Activated CD4-positive, alpha-beta T cell treated with anti-CD3 and anti-CD28 coated beads for 36 hours (primary cell): ENCODE data around the gene RAB31. TPM values are rescaled to one million over a fixed set of nuclear protein-coding genes. Genes with fewer than 3 reads are reported as not detected.
A peak's percentile ranks its signal among the peaks of the same experiment; 100 is the strongest.

ENCODE experiments used
- ATAC-seq: fragments of 200-7000 bp; cut with Tn5 transposase; one replicate; pipeline ENCODE4 v1.10.0; 2021; ENCODE audit warnings: mild to moderate bottlenecking, moderate library complexity
- CTCF ChIA-PET: fragments of 350-600 bp; sonication (Branson Sonifier 250); formaldehyde crosslinking; loops from one replicate; lab custom pipeline; 2021; ENCODE audit warnings: antibody characterized with exemption; lab: Charles Lee
- POLR2A ChIA-PET: fragments of 350-600 bp; sonication (Branson Sonifier 250); formaldehyde crosslinking; loops from one replicate; lab custom pipeline; 2021; ENCODE audit warnings: antibody characterized with exemption, inconsistent platforms; lab: Charles Lee
- DNase-seq: peaks from one replicate; pipeline ENCODE4 v3.0.0-alpha.2; 2020
- H3K27ac Mint-ChIP-seq: one replicate; pipeline ENCODE4 v1.8.0; 2021; ENCODE audit warnings: mixed read lengths
- H3K27me3 Mint-ChIP-seq: one replicate; pipeline ENCODE4 v1.8.0; 2021; ENCODE audit warnings: mixed read lengths
- H3K36me3 Mint-ChIP-seq: one replicate; pipeline ENCODE4 v1.8.0; 2021; ENCODE audit warnings: low read depth, mixed read lengths
- H3K4me1 Mint-ChIP-seq: one replicate; pipeline ENCODE4 v1.8.0; 2021; ENCODE audit warnings: mixed read lengths
- H3K4me3 Mint-ChIP-seq: one replicate; pipeline ENCODE4 v1.8.0; 2021; ENCODE audit warnings: mild to moderate bottlenecking, moderate library complexity, mixed read lengths
- H3K9me3 Mint-ChIP-seq: one replicate; pipeline ENCODE4 v1.8.0; 2021; ENCODE audit warnings: low read depth, mixed read lengths
- intact Hi-C, 2 experiments: fragments of 100-400 bp; cut with DNase I in 1 of 2; cut with micrococcal nuclease in 1 of 2; formaldehyde crosslinking; loops; one replicate each; pipeline versions ENCODE4 v1.14.2 to v1.15.1; 2022 to 2024; cut with DNase I, micrococcal nuclease
- total RNA-seq, 2 experiments: library from RNA; stranded (reverse); gene quantifications; one replicate each; pipeline ENCODE4 v1.2.3, GENCODE V29; 2021

RAB31 gene
- total RNA-seq, 2 experiments from 2014 or later: 0.48 to 1.8 TPM

GRCh38 chr18:9706081-9706935 lies 1.8 kb upstream of the RAB31 start:
- Mint-ChIP-seq H3K4me1 (peaks cover 40% of the 10 kb centered on the region), H3K27me3 (peaks cover 62% of the 10 kb centered on the region), H3K4me3 (no peak overlapping the region), H3K9me3 (no peaks in the 10 kb centered on the region), H3K27ac (no peak overlapping the region), H3K36me3 (no peaks in the 10 kb centered on the region)
- no peak for DNase-seq
- ChIA-PET CTCF (no interaction called here), POLR2A (interaction anchor here (0.6 kb wide), 1 partner anchor 193 kb away, joined by 4 read pairs; no protein-coding TSS in a partner anchor)
- intact Hi-C loops: loop anchor here in 1 of 2 experiments (5.0 to 10.0 kb wide), 2 partner anchors 211 to 372 kb away; partner anchors contain the start of gene TWSG1
- ATAC-seq: no peak

GRCh38 chr18:9707381-9708056 lies 582 bp upstream of the RAB31 start:
- DNase-seq: no peak
- Mint-ChIP-seq H3K4me3 (peak overlapping the region; percentile 39), H3K4me1 (peaks cover 42% of the 10 kb centered on the region), H3K9me3 (no peaks in the 10 kb centered on the region), H3K27ac (no peak overlapping the region), H3K27me3 (peaks cover 69% of the 10 kb centered on the region), H3K36me3 (no peaks in the 10 kb centered on the region)
- ChIA-PET POLR2A (no interaction called here), CTCF (no interaction called here)
- no peak for ATAC-seq
- intact Hi-C loops: loop anchor here in 1 of 2 experiments (2.0 to 10.0 kb wide), 3 partner anchors 93 to 373 kb away; partner anchors contain the start of genes PPP4R1 and TWSG1

DNA sequence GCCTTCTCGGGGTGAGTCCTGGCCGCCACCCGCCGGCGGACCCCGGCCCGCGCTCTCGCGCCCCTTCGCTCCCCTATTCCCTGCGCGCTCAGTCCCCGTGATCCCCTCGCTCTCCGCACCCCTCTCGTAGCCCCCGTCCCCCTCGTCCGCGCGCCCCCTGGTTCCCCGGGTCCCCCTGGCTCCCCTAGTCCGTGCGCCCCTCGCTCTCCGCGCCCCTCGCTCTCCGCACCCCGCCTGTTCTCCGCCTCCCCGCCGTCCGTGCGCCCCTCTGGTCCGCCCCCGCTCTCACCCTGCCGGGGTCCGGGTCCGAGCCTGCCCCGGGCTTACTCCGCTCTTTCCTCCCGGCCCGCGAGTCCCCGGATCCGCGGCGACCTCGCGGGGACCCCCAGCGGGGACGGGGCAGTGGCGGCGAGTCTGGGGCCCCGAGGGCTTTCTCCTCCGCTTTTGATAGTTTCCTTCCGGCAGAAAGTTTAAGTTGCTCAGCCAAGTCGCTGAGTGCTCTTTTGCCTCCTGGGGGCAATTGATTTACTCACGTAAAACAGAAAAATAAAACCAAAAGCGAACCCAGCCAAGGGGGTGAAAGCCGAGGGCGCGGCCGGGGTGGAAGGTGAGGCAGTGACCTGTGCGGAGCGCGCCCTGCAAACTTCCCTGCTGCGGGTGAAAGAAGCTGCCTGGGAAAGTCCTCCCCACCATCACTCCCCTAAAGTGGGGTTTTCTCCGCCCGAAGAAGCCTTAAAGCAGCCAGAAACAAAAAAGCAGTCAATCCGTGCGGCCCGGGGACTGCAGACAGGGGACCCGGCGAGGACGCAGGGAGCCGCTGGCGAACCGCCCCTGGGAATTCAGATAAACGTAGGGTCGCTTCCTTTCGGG lies 568 bp downstream of the RAB31 start:
- intact Hi-C loops: loop anchor here in 1 of 2 experiments (2.0 to 10.0 kb wide), 3 partner anchors 94 to 374 kb away; partner anchors contain the start of genes PPP4R1 and TWSG1
- CTCF ChIA-PET: no interaction called here
- peak; percentile 8 for ATAC-seq

GRCh38 chr18:9709304-9709877 lies 1.3 kb downstream of the RAB31 start:
- ChIA-PET POLR2A (no interaction called here), CTCF (no interaction called here)
- no peak for DNase-seq
- Mint-ChIP-seq H3K4me1 (peaks cover 35% of the 10 kb centered on the region), H3K4me3 (peak overlapping the region; percentile 76), H3K27ac (no peak overlapping the region), H3K27me3 (peaks cover 73% of the 10 kb centered on the region), H3K36me3 (no peaks in the 10 kb centered on the region), H3K9me3 (no peaks in the 10 kb centered on the region)
- intact Hi-C loops: loop anchor here in 1 of 2 experiments (2.0 to 10.0 kb wide), 3 partner anchors 95 to 375 kb away; partner anchors contain the start of genes PPP4R1 and TWSG1
- ATAC-seq: no peak

More for the DNA sequence above, 568 bp downstream of the RAB31 start:
- H3K36me3 Mint-ChIP-seq: no peaks in the 10 kb centered on the region
- POLR2A ChIA-PET: no interaction called here
- H3K27me3 Mint-ChIP-seq: peaks cover 75% of the 10 kb centered on the region
- no peaks in the 10 kb centered on the region for H3K9me3 Mint-ChIP-seq
- H3K27ac Mint-ChIP-seq: no peak overlapping the region
- peak overlapping the region; percentile 76 for H3K4me3 Mint-ChIP-seq
- peak; percentile 42 for DNase-seq
- H3K4me1 Mint-ChIP-seq: peaks cover 42% of the 10 kb centered on the region

DNA sequence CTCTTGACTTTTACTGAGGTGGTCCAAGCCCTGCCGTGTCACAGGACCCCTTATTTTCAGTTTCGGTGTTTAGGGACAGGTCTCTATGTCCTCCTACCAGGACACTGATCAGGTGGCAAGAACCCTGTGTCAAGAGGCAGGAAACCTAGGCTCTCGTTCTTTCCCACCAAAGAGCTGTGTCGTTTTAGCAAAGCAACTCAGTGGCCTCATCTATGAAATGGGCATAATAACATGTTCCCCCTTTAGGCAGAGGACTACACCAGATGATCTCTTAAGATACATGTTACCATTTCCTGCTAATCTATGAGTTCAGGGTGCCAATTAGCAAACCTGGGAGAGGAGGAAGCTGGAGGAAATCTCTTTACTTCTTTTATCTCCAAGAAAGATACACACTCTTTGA lies 1.9 kb downstream of the RAB31 start:
- H3K9me3 Mint-ChIP-seq: no peaks in the 10 kb centered on the region
- POLR2A ChIA-PET: interaction anchor here (0.8 kb wide), 1 partner anchor 11 kb away, joined by 3 read pairs; no protein-coding TSS in a partner anchor
- CTCF ChIA-PET: no interaction called here
- H3K4me3 Mint-ChIP-seq: no peak overlapping the region
- intact Hi-C loops: loop anchor here in 1 of 2 experiments (2.0 kb wide), 1 partner anchor 567 kb away; no protein-coding TSS in a partner anchor
- H3K27me3 Mint-ChIP-seq: peaks cover 78% of the 10 kb centered on the region
- no peaks in the 10 kb centered on the region for H3K36me3 Mint-ChIP-seq
- ATAC-seq: no peak
- no peak overlapping the region for H3K27ac Mint-ChIP-seq
- H3K4me1 Mint-ChIP-seq: peaks cover 31% of the 10 kb centered on the region
- no peak for DNase-seq

DNA sequence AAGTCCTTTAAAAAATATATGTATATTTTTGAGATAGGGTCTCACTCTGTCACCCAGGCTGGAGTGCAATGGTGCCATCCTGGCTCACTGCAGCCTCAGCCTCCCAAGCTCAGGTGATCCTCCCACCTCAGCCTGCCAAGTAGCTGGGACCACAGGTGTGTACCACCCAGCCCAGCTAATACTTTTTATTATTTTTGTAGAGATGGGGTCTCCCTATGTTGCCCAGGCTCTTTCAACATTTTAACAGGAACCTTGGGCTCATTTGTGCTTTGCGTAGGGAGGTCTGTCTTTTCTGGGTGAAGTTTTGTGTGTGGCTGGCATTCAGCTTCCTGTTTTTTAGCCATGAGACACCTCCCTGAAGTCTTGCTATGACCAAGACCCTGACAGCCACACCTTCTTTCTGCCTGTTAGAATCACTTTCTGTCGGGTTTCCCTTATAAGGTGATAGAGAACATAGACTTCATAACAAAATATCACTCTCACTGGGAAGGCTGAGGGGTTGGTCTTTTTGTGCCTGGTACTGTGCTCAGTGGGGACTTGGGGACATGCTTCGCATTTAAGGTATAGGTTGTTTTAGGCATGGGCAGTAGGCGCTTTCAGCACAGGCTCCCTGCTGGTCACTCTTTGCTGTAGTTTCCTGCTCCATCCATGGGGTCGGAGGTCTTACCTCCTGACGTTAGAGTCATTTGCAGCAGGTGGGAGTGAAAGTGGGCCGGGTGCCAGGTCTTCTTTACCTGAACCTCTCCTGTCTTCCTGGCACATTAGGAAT lies 3.4 kb downstream of the RAB31 start:
- intact Hi-C loops: loop anchor here in 1 of 2 experiments (2.0 kb wide), 1 partner anchor 569 kb away; no protein-coding TSS in a partner anchor
- peak; percentile 51 for DNase-seq
- POLR2A ChIA-PET: no interaction called here

GRCh38 chr18:9712130-9712577 lies 4.1 kb downstream of the RAB31 start:
- DNase-seq (no peak), ATAC-seq (no peak)
- H3K4me3 Mint-ChIP-seq: no peak overlapping the region
- H3K36me3 Mint-ChIP-seq: no peaks in the 10 kb centered on the region
- peaks cover 69% of the 10 kb centered on the region for H3K27me3 Mint-ChIP-seq
- H3K9me3 Mint-ChIP-seq: no peaks in the 10 kb centered on the region
- no peak overlapping the region for H3K27ac Mint-ChIP-seq
- intact Hi-C loops: no loop called here
- ChIA-PET POLR2A (no interaction called here), CTCF (interaction anchor here (0.7 kb wide), 1 partner anchor 66 kb away, joined by 3 read pairs; no protein-coding TSS in a partner anchor)
- peaks cover 31% of the 10 kb centered on the region for H3K4me1 Mint-ChIP-seq

More for the DNA sequence above, 3.4 kb downstream of the RAB31 start:
- ATAC-seq: peak; percentile 89
- Mint-ChIP-seq H3K27me3 (peaks cover 73% of the 10 kb centered on the region), H3K9me3 (no peaks in the 10 kb centered on the region), H3K4me1 (peaks cover 31% of the 10 kb centered on the region), H3K36me3 (no peaks in the 10 kb centered on the region), H3K4me3 (no peak overlapping the region), H3K27ac (no peak overlapping the region)
- CTCF ChIA-PET: interaction anchor here (0.7 kb wide), 1 partner anchor 67 kb away, joined by 3 read pairs; no protein-coding TSS in a partner anchor

DNA sequence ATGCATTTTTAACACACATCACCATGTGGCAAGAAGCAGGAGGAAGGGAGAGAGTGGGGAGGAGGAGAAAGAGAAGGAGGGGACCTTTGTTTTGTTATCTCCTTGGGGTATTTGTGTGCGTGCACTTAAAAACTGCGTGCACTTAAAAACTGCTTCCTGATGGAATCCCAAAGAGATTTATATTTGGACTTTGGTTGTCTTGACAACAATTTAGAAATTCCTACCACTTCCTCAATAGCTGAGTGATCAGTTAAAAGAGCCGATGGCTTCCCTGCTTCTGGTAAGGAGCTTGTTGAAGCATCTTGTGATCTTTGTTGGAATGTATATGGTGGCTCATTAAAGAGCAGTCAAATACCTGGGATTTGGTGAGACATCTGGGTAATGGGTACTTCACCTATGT lies 4.5 kb downstream of the RAB31 start:
- Mint-ChIP-seq H3K27ac (no peak overlapping the region), H3K36me3 (no peaks in the 10 kb centered on the region), H3K9me3 (no peaks in the 10 kb centered on the region), H3K27me3 (peaks cover 67% of the 10 kb centered on the region), H3K4me1 (peaks cover 28% of the 10 kb centered on the region), H3K4me3 (no peak overlapping the region)
- intact Hi-C loops: no loop called here
- ChIA-PET POLR2A (no interaction called here), CTCF (no interaction called here)
- DNase-seq (no peak), ATAC-seq (no peak)

GRCh38 chr18:9714266-9715087 lies 6.4 kb downstream of the RAB31 start:
- intact Hi-C loops: no loop called here
- Mint-ChIP-seq H3K27ac (no peak overlapping the region), H3K9me3 (no peaks in the 10 kb centered on the region), H3K36me3 (no peaks in the 10 kb centered on the region), H3K4me3 (no peak overlapping the region), H3K4me1 (peaks cover 19% of the 10 kb centered on the region), H3K27me3 (peaks cover 62% of the 10 kb centered on the region)
- POLR2A ChIA-PET: no interaction called here
- DNase-seq (no peak), ATAC-seq (no peak)
- CTCF ChIA-PET: no interaction called here
